ENCODE data around the gene PVR.
"Not testable (repeated sequence)": the region's sequence is repeated elsewhere in the genome, so short reads cannot be mapped to it uniquely, and the experiment has no call there.

The PVR gene

DNA sequence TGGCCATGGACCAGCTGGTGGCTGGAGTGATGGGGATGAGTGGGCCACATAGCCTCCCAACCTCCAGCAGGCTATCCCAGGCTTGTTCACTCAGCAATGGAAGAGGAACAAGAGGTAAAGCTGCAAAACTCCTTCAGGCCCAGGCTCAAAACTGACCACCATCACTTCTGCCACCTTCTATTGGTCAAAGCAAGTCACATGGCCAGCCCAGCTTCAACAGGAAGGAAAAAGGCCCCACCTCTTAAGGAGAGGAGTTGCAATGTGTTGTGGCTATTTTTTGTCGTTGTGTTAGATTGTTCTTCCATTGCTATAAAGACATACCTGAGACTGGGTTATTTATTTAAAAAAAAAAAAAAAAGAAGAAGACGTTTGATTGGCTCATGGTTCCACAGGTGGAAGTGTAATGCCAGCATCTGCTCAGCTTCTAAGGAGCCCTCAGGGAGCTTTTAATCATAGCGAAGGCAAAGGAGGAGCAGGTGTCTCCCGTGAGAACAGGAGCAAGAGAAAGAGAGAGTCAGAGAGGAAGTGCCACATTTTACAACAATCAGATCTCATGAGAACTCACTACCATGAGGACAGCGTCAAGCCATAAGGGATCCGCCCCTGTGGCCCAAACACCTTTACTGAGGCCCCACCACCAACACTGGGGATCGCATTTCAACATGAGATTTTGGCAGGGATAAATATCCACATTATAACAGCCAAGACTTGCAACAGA is 24.9 kb upstream of the PVR start:
- no peak for DNase-seq (ENCODE audit: low read depth)

DNA sequence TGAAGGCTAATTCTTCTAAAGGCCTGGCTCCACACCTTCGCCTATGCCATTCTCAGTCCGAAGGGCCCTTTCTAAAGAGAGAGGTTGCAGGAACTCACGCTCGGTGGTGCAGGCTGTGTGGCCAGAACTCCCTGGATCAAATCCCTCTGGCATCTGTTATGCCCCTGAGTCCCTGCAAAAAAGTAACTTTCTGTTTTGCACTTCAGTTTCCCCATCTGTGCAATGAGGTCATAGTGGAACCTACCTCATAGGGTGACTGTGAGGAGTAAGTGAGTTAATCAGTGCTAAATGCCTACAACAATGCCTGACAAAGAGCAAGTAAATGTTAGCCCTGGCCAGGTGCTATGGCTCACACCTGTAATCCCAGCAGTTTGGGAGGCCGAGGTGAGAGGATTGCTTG is 23.0 kb upstream of the PVR start:
- no peak for DNase-seq (ENCODE audit: low read depth)

DNA sequence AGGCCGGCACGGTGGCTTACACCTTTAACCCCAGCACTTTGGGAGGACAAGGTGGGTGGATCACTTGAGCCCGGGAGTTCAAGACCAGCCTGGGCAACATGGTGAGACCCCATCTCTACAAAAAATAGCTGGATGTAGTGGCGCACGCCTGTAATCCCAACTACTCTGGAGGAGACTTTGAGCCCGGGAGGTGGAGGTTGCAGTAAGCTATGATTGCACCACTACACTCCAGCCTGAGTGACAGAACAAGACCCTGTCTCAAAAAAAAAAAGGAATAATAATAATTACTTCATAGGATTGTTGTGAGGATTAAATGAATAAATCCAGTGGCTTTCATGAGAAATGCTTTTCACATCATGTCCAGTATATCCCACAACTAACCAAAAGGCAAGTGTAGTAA is 22.3 kb upstream of the PVR start:
- no peak for DNase-seq (ENCODE audit: low read depth)

DNA sequence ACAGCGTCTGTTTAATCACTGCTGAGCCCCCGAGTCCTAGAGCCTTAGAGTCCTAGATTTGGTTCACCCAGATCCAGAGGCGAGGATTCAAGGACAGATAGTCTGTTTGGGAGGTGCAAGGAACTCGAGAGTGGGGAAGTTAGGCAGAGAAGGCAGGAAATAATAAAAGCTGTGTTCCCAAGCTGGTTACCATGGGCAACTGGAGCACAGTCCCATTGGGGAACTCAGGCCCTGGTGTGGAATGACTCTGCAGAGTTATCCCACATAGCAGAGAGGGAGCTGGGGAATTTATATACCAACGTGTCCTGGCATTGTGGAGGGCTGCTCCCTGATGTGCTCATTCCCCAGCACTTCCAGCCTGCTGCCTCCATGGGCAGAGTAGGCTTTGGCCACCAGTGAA is 20.6 kb upstream of the PVR start:
- no peak for DNase-seq (ENCODE audit: low read depth)

DNA sequence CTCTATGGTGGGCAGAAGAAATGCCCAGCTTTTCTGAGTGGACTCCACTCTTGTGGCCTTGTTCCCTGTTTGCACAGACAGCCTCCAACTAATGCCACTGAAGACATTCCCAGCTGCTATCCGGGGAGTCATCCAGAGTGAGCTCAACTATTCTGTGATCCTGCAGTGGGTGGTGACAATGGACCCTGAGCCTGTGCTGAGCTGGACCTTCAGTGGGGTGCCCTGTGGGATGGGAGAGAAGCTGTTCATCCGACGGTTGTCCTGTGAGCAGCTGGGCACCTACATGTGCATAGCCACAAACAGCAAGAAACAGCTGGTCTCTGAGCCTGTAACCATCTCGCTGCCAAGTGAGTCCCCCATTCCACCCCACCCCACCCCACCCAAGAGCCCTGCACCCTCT is 20.1 kb upstream of the PVR start:
- no peak for DNase-seq (ENCODE audit: low read depth)

DNA sequence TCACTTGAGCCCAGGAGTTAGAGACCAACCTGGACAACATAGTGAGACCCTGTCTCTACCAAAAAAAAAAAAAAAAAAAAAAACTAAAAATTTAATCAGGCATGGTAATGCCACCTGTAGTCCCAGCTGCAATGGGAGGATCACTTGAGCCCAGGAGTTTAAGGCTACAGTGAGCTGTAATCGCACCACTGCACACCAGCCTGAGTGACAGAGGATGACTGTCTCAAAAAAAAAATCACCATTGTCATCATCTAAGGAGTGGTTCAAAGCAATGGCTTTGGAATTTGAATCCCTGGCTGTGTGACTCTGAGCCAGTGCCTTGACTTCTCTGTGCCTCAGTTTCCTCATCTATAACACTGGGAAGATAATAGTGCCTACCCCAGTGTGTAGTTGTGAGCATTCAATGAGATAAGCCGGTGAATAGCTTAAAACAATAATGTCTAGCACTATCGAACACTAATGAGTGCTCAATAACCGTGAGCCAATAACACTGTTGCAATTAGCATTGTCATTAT is 18.8 kb upstream of the PVR start:
- DNase-seq (ENCODE audit: low read depth): no peak

DNA sequence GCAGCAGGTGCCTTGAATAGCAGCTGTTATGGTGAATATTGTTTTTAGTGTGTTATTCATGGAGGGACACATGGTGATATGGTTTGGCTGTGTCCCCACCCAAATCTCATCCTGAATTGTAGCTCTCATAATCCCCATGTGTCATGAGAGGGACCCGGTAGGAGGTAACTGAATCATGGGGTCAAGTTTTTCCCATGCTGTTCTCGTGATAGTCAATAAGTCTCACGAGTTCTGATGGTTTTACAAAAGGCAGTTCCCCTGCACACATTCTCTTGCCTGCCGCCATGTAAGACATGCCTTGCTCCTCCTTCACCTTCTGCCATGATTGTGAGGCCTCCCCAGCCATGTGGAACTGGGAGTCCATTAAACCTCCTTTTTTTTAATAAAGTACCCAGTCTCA is 18.1 kb upstream of the PVR start:
- not testable (repeated sequence) for DNase-seq (ENCODE audit: low read depth)

DNA sequence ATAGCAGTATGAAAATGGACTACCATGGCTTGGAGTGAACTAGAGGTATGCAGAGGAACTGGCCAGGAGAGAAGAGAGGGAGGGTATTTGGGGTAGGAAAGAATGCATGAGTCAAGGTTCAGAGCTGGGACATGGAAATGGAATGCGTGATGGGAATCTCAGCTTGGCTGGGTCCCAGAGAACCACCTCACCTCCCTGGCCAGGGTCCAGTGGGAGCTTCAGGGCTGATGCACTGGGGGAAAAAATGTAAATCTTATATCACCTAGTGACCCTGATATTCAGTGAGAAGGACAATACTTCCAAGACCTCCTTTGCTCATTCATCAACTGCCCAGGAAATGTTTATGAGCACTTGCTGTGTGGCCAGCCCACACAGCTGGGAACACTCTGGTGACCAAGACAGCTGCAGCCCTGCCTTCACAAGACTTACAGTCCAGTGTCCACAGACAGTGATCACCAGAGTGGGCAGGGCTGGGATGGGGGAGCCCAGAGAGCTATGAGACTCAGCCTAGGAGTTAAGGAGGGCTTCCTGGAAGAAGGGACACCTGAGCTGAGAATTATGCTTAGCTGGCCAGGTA is 17.6 kb upstream of the PVR start:
- no peak for DNase-seq (ENCODE audit: low read depth)

DNA sequence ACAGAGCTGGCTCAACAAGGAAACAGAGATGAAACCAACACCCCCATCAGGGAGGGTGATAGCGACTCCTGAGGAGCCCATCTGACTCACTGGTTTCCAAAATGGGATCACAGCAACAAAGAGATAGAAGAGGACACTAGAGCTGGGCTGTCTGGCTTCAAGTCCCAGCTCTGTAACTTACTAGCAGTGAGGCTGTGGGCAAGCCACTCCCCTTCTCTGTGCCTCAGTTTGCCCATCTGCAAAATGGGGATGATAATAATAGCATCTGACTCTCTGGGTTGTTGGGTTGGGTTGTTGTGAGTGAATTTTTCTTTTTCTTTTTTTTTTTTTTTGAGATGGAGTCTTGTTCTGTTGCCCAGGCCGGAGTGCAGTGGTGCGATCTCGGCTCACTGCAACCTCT is 16.1 kb upstream of the PVR start:
- DNase-seq (ENCODE audit: low read depth): no peak

DNA sequence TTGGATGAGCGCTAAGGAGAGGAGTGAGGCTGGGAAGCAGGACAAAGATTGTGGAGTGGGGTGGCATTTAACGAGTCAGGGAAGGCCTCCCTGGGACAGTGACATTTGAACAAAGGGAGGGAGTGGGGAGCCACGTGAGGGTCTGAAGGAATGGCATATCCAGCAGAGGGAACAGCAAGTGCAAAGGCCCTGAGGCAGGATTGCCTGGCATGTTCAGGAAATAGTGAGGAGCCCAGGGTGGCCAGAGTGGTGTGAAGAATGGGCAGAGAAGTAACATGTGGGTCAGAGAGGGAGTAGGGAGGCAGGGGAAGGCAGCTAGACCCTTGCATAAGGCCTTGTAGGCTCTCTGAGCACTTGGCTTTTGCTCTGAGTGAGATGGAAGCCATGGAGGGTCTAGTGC is 14.9 kb upstream of the PVR start:
- DNase-seq (ENCODE audit: low read depth): no peak

DNA sequence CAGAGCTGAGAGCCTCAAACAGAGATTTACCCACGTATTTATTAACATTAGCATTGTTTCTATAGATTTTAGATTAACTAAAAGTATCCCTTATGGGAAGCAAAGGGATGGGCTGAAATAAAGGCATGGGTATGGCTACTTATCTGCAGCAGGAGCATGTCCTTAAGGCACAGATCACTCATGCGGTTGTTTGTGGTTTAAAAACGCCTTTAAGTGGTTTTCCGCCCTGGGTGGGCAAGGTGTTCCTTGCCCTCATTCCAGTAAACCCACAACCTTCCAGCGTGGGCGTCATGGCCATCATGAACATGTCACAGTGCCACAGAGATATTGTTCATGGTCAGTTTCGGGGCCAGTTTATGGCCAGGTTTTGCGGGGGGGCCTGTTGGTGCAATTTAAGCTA is 12.1 kb upstream of the PVR start:
- DNase-seq (ENCODE audit: low read depth): not testable (repeated sequence)

DNA sequence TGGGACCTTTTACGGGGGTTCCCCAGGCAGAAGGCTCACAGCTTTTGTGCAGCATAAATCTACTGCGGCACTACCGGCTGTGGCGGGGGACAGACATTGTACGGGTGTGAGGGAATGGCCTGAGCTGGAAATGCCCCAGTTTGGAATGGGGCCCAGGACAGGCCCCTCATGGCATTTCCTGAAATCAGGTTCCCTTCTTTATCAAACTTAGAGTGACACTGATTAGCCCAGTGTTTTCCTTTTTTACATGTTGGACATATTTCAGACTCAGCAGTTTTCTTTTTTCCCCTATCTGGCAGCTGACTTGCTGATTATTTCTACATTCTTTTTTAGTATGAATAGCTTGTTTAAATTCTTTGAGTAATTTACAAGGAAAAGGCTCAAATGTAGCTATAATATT is 9.7 kb upstream of the PVR start:
- DNase-seq (ENCODE audit: low read depth): not testable (repeated sequence)

DNA sequence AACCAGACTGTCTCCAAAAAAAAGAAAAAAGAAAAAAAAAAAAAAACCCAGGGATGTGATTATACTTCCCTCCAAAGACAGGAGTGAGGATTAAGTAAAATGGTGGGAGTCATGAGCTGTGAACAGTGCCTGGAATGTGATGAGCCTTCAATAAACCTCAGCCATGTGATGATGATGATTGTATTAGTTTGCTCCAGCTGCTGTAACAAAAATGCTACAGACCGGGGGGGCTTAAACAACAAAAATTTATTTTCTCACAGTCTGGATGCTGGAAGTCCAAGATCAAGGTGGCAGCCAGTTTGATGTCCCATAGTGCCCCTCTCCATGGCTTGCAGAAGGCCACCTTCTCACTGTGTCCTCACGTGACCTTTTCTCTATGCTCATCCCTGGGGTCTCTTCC is 8.9 kb upstream of the PVR start:
- no peak for DNase-seq (ENCODE audit: low read depth)

DNA sequence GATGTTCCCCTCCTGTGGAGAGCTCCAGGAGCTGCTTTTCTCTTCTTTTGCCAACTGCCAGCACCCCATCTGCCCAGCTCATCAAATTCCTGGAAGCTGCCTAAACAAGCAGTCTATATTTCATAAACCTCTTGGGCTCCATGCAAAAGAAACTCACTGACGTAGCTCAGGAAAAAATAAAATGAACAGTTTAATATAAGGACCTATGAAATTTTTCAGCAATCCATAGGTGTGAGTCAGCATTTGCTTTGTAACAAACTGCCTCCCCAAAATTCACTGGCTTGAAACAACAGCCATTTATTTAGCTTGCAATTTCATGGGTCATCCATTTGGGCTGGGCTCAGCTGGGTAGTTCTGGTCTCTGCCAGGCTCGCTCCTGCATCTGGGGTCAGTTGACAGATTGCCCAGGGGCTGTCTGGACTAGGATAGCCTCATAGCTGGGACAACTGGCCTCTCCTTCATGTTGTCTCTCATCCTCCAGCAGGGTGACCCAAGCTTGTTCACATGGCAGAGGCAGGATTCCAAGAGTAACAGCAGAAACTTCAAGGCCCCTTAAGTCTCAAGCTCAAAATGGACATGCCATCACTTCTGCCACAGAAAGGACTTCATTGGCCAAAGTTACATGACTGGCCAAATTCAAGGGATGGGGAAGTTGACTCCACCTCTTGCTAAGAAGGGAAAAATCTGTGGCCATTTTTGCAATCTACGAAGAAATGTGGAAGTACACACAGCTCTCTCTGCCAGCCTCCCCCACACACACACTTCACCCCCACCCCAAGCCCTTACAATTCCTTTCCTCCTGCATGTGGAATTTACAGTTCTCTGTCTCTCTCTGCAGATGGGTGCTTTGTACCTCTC is 7.9 kb upstream of the PVR start:
- DNase-seq (ENCODE audit: low read depth): no peak

DNA sequence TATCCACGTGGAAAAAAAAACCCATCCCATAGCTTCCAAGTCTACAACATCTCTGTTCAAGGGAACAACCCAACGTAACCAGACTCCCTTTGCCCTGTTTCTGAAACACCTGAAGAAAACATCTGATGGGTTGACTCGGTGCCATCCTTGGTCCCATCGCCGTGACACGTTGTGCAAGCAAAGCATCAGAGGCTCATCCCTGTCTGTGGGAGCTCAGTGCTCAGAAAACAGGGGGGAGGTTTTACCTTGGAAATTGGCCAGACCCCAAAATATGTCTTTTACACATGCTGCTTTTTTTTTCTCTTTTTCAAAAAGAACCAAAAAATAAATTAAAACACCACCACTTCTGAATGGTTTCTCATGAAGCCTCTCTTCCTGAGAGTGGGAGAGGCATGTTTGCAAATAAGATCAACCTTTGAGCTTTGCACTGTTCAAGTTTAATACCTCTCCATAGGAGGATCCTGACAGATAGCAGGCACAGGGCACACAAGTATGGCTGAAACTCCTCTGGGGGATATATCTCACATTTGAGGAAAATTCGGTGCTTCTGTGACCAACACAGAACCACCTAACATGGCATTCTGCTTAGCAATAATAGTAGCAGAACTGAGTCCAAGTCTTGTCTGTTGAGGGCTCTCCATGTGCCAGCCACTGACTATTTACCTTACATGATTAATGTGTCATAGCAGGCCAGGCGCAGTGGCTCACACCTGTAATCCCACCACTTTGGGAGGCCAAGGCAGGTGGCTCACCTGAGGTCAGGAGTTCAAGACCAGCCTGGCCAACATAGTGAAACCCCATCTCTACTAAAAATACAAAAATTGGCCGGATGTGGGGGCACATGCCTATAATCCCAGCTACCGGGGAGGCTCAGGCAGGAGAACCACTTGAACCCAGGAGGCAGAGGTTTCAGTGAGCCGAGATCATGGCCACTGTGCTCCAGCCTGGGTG is 7.0 kb upstream of the PVR start:
- DNase-seq (ENCODE audit: low read depth): no peak

DNA sequence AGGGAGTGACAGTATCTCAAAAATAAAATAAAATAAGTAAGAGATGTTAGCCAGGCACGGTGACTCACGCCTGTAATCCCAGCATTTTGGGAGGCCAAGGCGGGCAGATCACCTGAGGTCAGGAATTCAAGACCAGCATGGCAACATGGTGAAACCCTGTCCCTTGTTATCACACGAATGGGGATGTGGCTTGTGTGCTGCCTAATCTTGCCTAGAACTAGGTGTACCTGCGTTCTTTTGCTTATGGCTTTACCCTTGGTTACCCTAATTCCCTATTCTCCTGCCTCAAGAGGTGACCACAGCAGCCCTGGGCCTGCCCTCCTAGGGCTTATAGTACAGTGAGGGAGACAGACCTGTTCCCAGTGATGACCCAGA is 6.3 kb upstream of the PVR start:
- DNase-seq (ENCODE audit: low read depth): no peak

DNA sequence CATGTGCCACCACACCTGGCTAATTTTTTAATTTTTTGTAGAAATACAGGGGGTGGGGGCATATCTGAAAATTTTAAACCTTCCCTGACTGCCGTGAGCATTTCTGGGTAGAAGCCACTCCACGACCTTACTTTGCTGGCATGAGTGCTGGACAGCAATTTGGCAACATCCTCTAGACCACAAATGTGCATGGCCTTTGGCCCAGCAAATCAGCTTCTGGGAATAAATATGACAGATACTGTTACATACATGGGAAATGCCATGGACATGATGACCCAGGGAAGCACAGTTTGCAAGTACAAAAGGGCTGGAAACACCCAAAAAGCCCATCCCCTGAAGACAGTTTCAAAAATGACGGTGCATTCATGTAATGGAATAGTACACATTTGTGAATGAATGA is 3.2 kb upstream of the PVR start:
- no peak for DNase-seq (ENCODE audit: low read depth)

DNA sequence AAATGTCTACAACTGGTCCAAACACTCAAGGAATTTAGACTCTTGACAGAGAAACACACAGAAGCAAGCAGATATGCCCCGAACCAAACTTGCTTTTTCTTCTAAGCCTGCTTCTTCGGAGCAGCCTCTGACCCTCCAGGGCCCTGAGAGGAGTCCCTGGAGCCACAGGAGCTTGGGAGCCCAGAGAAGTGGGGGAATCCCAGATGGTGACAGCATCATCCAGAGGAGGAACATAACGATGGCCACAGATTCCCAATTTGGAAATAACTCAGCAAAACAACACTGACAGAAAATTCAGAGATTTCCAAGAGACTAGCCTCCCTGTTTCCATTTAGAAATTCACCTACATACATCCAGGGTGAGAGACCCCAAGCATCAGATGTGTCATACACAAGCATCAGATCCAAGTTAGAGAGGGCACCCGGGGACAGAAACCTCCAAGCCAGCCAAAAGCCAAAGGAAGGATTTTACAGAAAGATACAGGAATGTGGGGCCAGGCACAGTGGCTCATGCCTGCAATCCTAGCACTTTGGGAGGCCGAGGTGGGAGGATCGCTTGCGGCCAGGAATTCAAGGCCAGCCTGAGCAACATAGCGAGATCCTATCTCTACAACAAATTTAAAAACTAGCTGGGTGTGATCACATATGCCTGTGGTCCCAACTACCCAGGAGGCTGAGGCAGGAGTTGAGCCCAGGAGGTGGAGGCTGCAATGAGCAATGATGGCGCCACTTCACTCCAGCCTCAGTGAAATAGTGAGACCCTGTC is 2.0 kb upstream of the PVR start:
- DNase-seq (ENCODE audit: low read depth): no peak

DNA sequence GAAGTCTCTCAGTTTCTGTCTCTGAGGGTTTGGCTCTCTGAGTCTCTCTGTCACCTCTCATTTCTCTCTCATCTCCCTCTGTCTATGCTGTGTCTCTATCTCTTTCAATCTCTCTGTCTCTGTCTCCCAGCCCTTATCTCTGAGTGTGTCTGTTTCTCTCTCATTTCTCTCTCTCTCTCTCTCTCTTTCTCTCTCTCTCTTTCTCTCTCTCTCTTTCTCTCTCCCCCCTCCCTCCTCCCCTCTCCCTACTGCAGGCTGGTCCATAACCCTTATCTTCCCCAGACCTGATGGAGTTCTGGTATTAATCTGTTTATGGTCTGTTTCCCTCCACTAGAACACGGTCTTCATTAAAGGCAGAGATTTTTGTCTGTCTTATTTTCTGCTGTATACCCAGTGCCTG is 1.3 kb upstream of the PVR start:
- DNase-seq (ENCODE audit: low read depth): no peak

DNA sequence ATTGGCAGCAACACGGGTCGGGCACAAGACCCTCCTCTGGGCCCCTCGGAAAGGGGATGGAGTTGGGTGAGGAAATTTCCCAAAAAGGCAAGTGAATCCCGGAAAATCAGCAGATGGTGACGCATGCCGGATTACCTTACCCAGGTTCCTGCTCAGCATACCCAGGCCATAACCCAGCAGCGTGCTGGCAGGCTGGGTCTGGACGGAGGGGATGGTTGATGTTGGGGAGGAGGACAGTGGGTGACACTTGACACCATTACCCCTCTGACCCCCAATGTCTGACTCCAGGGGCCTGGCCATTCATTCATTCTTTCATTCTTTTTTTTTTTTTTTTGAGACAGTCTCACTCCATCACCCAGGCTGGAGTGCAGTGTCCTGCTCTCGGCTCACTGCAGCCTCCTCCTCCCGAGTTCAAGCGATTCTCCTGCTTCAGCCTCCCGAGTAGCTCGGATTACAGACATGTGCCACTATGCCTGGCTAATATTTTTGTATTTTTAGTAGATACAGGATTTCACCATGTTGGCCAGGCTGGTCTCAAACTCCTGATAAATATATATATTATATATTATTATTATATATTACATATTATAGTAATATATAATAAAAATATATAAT is 799 bp downstream of the PVR start:
- no peak for DNase-seq (ENCODE audit: low read depth)
